H54 (cell line): ENCODE results near the gene PAXX.
A peak's percentile ranks its signal among the peaks of the same experiment; 100 is the strongest.
"Not testable (repeated sequence)": the region's sequence is repeated elsewhere in the genome, so short reads cannot be mapped to it uniquely, and the experiment has no call there.

ENCODE experiments used
- DNase-seq: peaks from one replicate; pipeline ENCODE4 v3.0.0; 2011; ENCODE audit warnings: low spot score, mixed read lengths; ENCODE audit not compliant: insufficient read length
- FAIRE-seq: peaks from 3 replicates; lab custom pipeline; 2011; peaks lifted over from hg19 to GRCh38; lab: Jason Lieb, UNC
- POLR2A ChIP-seq: IDR thresholded peaks from 2 replicates; pipeline ENCODE4 v1.6.1; 2011; ENCODE audit warnings: low read depth, mild to moderate bottlenecking, low read length

The PAXX gene

GRCh38 chr9:137032858-137033257, 40.6 kb downstream of the PAXX start:
- no peak for DNase-seq
- no peak for TF ChIP-seq POLR2A
- FAIRE-seq, result no peak

- not testable (repeated sequence) for FAIRE-seq, DNase-seq
These were observed 41.3 kb downstream of the PAXX start for GRCh38 chr9:137033481-137033880.

GRCh38 chr9:137034039-137034708, 42.0 kb downstream of the PAXX start:
- TF ChIP-seq POLR2A, result no peak
- DNase-seq, result peak; percentile 86
- no peak for FAIRE-seq

GRCh38 chr9:137034709-137035506, 42.7 kb downstream of the PAXX start:
- DNase-seq (peak; percentile 100), FAIRE-seq (no peak)
- no peak for TF ChIP-seq POLR2A

GRCh38 chr9:137035507-137035834, 43.2 kb downstream of the PAXX start:
- FAIRE-seq (no peak), DNase-seq (no peak)
- no peak for TF ChIP-seq POLR2A

GRCh38 chr9:137035937-137036336, 43.7 kb downstream of the PAXX start:
- DNase-seq (no peak), FAIRE-seq (no peak)
- TF ChIP-seq POLR2A, result no peak

GRCh38 chr9:137037035-137037434, 44.8 kb downstream of the PAXX start:
- no peak for DNase-seq
- TF ChIP-seq POLR2A, result 0 out of 2 replicates have a peak, but pooled peaks have one; percentile 12
- no peak for FAIRE-seq

- DNase-seq, result no peak
- TF ChIP-seq POLR2A, result no peak
- no peak for FAIRE-seq
These were observed 45.3 kb downstream of the PAXX start for GRCh38 chr9:137037483-137037882.

GRCh38 chr9:137038916-137039315, 46.7 kb downstream of the PAXX start:
- FAIRE-seq (no peak), DNase-seq (no peak)
- TF ChIP-seq POLR2A, result no peak

GRCh38 chr9:137039611-137040366, 47.6 kb downstream of the PAXX start:
- no peak for FAIRE-seq
- DNase-seq, result no peak
- no peak for TF ChIP-seq POLR2A

- FAIRE-seq, result no peak
- no peak for TF ChIP-seq POLR2A
- no peak for DNase-seq
These were observed 48.3 kb downstream of the PAXX start for GRCh38 chr9:137040568-137040967.

GRCh38 chr9:137041124-137041523, 48.9 kb downstream of the PAXX start:
- TF ChIP-seq POLR2A, result no peak
- DNase-seq, result no peak
- no peak for FAIRE-seq

- no peak for FAIRE-seq
- DNase-seq, result no peak
- TF ChIP-seq POLR2A, result no peak
These were observed 50.8 kb downstream of the PAXX start for GRCh38 chr9:137042751-137043727.
